HEK293 (cell line): ENCODE results near the gene BLOC1S4.
"Not testable (repeated sequence)": the region's sequence is repeated elsewhere in the genome, so short reads cannot be mapped to it uniquely, and the experiment has no call there.

ENCODE experiments used
- CTCF ChIA-PET: fragments of 350-600 bp; formaldehyde crosslinking; extraction: SDS; loops from one replicate; lab custom pipeline; 2021; ENCODE audit warnings: antibody characterized with exemption; lab: Yijun Ruan, JAX
- POLR2A ChIA-PET: fragments of 300-600 bp; formaldehyde crosslinking; extraction: SDS; loops from one replicate; lab custom pipeline; 2020; ENCODE audit warnings: antibody characterized with exemption, inconsistent platforms; lab: Yijun Ruan, JAX
- H3K27ac ChIP-seq: fragments of 200-500 bp; sonication (Bioruptor generic); 2 replicates; pipeline ENCODE4 v1.5.1; 2014; ENCODE audit warnings: low read depth, low read length, control low read depth, inconsistent platforms; ENCODE audit errors: extremely low read depth
- H3K36me3 ChIP-seq, 2 experiments: fragments of 200-500 bp in 1 of 2; sonication (Bioruptor generic) in 1 of 2; 1 replicate in 1 of 2; 2 replicates in 1 of 2; pipeline ENCODE4 v1.5.1; 2014 to 2017; ENCODE audit warnings: inconsistent platforms in 2 of 2, low read length in 2 of 2; ENCODE audit not compliant: control insufficient read depth in 2 of 2, insufficient read depth in 1 of 2
- H3K4me1 ChIP-seq: fragments of 200-500 bp; sonication (Bioruptor generic); 2 replicates; pipeline ENCODE4 v1.5.1; 2014; ENCODE audit warnings: mild to moderate bottlenecking, low read length, inconsistent platforms; ENCODE audit not compliant: control insufficient read depth, insufficient read depth
- H3K4me3 ChIP-seq: 2 replicates; pipeline ENCODE4 v1.5.1; 2011; ENCODE audit warnings: low read depth, mild to moderate bottlenecking, control low read depth, low read length, moderate library complexity
- H3K9me3 ChIP-seq: fragments of 200-500 bp; sonication (Bioruptor generic); 2 replicates; pipeline ENCODE4 v1.5.1; 2014; ENCODE audit warnings: low read depth, low read length, inconsistent platforms; ENCODE audit not compliant: control insufficient read depth, insufficient read depth
- HOXD13 ChIP-seq: sonication (generic); formaldehyde crosslinking; IDR thresholded peaks from 2 replicates; pipeline ENCODE4 v1.8.0; 2022; ENCODE audit warnings: missing genetic modification reagents, borderline replicate concordance
- KLF16 ChIP-seq: fragments of 450-650 bp; formaldehyde crosslinking; IDR thresholded peaks from 2 replicates; pipeline ENCODE4 v1.5.1; 2017; ENCODE audit warnings: missing biosample characterization, missing genetic modification characterization
- MEIS1 ChIP-seq: sonication (generic); formaldehyde crosslinking; IDR thresholded peaks from 2 replicates; pipeline ENCODE4 v1.8.1; 2022; ENCODE audit warnings: missing genetic modification reagents, mild to moderate bottlenecking, borderline replicate concordance
- SETDB1 ChIP-seq: IDR thresholded peaks from one replicate; pipeline ENCODE4 v1.6.1; 2017; ENCODE audit warnings: mild to moderate bottlenecking, low read length, moderate library complexity, mixed read lengths; ENCODE audit not compliant: insufficient read length
- ZBTB48 ChIP-seq: fragments of 450-650 bp; formaldehyde crosslinking; IDR thresholded peaks from 2 replicates; pipeline ENCODE4 v1.5.1; 2016; ENCODE audit warnings: missing biosample characterization, missing genetic modification characterization
- ZFP37 ChIP-seq: fragments of 450-650 bp; formaldehyde crosslinking; IDR thresholded peaks from 2 replicates; pipeline ENCODE4 v1.5.1; 2016; ENCODE audit warnings: missing biosample characterization, missing genetic modification characterization
- ZNF155 ChIP-seq: fragments of 450-650 bp; formaldehyde crosslinking; IDR thresholded peaks from 2 replicates; pipeline ENCODE4 v1.5.1; 2016; ENCODE audit warnings: missing biosample characterization, missing genetic modification characterization
- ZNF223 ChIP-seq: fragments of 450-650 bp; formaldehyde crosslinking; IDR thresholded peaks from 2 replicates; pipeline ENCODE4 v1.5.1; 2016; ENCODE audit warnings: missing biosample characterization, missing genetic modification characterization
- ZNF433 ChIP-seq: fragments of 450-650 bp; formaldehyde crosslinking; IDR thresholded peaks from 2 replicates; pipeline ENCODE4 v1.5.1; 2016; ENCODE audit warnings: missing biosample characterization, missing genetic modification characterization, low read depth
- ZNF610 ChIP-seq: fragments of 450-650 bp; formaldehyde crosslinking; IDR thresholded peaks from 2 replicates; pipeline ENCODE4 v1.5.1; 2016; ENCODE audit warnings: missing biosample characterization, missing genetic modification characterization, borderline replicate concordance
- ZNF785 ChIP-seq: fragments of 450-650 bp; formaldehyde crosslinking; IDR thresholded peaks from 2 replicates; pipeline ENCODE4 v1.5.1; 2016; ENCODE audit warnings: missing biosample characterization, missing genetic modification characterization
- ZSCAN23 ChIP-seq: fragments of 450-650 bp; formaldehyde crosslinking; IDR thresholded peaks from 2 replicates; pipeline ENCODE4 v1.5.1; 2016; ENCODE audit warnings: missing biosample characterization, missing genetic modification characterization
- TF ChIP-seq, protein P1 (sequence below): fragments of 450-650 bp; formaldehyde crosslinking; IDR thresholded peaks from 2 replicates; pipeline ENCODE4 v1.5.1; 2016; ENCODE audit warnings: missing biosample characterization, missing genetic modification characterization
- TF ChIP-seq, protein P2 (sequence below): fragments of 450-650 bp; formaldehyde crosslinking; IDR thresholded peaks from 2 replicates; pipeline ENCODE4 v1.5.1; 2016; ENCODE audit warnings: missing biosample characterization, missing genetic modification characterization
- TF ChIP-seq, protein P3 (sequence below): fragments of 450-650 bp; formaldehyde crosslinking; IDR thresholded peaks from 2 replicates; pipeline ENCODE4 v1.5.0; 2017; ENCODE audit warnings: missing biosample characterization, missing genetic modification characterization, borderline replicate concordance
- TF ChIP-seq, protein P4 (sequence below): fragments of 450-650 bp; formaldehyde crosslinking; IDR thresholded peaks from 2 replicates; pipeline ENCODE4 v1.5.1; 2016; ENCODE audit warnings: missing biosample characterization, missing genetic modification characterization, borderline replicate concordance

BLOC1S4 gene

DNA sequence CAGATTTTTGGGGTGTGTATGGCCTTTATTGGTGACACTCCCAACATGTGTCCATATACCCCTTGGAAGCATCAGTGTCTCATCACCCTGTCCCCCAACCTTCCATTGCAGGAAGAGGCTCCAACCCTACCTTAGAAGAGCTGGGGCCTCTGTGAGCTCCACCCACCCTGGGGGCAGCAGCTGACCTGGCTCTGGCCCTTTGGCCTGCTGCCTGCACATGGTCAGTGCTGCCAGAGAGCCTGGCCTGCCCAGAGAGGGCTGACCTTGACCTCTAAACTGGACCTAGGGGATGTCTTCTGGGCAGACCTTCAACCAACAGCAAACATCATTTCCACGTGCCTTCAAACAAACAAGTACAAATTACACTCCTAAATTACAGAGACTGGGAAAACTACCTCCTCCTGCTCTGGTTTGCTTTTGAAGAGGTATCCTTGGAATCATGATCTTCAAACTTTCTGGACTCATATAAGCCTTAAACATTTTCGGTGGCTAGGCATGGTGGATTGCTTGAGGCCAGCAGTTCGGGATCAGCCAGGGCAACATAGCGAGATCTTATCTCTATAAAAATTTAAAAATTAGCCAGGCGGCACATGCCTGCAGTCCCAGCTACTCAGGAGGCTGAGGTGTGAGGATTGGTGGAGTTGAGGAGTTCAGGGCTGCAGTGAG is 39.2 kb downstream of the BLOC1S4 start:
- ChIA-PET CTCF (no interaction called here), POLR2A (no interaction called here)
- TF ChIP-seq ZNF610 (tag by site-specific recombination) (no peak), ZBTB48 (tag by site-specific recombination) (no peak), ZNF155 (no peak), ZNF223 (tag by site-specific recombination) (no peak), ZSCAN23 (no peak), ZNF785 (tag by site-specific recombination) (no peak), KLF16 (no peak), MEIS1 (no peak), SETDB1 (no peak), ZFP37 (tag by site-specific recombination) (no peak), ZNF433 (tag by site-specific recombination) (no peak), HOXD13 (CRISPR knock-in tag) (no peak)
- TF ChIP-seq, protein P1, sequence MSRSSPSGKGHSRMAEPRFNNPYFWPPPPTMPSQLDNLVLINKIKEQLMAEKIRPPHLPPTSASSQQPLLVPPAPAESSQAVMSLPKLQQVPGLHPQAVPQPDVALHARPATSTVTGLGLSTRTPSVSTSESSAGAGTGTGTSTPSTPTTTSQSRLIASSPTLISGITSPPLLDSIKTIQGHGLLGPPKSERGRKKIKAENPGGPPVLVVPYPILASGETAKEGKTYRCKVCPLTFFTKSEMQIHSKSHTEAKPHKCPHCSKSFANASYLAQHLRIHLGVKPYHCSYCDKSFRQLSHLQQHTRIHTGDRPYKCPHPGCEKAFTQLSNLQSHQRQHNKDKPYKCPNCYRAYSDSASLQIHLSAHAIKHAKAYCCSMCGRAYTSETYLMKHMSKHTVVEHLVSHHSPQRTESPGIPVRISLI, result no peak
- TF ChIP-seq, protein P2, sequence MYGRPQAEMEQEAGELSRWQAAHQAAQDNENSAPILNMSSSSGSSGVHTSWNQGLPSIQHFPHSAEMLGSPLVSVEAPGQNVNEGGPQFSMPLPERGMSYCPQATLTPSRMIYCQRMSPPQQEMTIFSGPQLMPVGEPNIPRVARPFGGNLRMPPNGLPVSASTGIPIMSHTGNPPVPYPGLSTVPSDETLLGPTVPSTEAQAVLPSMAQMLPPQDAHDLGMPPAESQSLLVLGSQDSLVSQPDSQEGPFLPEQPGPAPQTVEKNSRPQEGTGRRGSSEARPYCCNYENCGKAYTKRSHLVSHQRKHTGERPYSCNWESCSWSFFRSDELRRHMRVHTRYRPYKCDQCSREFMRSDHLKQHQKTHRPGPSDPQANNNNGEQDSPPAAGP, result no peak
- TF ChIP-seq, protein P3, sequence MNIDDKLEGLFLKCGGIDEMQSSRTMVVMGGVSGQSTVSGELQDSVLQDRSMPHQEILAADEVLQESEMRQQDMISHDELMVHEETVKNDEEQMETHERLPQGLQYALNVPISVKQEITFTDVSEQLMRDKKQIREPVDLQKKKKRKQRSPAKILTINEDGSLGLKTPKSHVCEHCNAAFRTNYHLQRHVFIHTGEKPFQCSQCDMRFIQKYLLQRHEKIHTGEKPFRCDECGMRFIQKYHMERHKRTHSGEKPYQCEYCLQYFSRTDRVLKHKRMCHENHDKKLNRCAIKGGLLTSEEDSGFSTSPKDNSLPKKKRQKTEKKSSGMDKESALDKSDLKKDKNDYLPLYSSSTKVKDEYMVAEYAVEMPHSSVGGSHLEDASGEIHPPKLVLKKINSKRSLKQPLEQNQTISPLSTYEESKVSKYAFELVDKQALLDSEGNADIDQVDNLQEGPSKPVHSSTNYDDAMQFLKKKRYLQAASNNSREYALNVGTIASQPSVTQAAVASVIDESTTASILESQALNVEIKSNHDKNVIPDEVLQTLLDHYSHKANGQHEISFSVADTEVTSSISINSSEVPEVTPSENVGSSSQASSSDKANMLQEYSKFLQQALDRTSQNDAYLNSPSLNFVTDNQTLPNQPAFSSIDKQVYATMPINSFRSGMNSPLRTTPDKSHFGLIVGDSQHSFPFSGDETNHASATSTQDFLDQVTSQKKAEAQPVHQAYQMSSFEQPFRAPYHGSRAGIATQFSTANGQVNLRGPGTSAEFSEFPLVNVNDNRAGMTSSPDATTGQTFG (tag by site-specific recombination), result no peak
- TF ChIP-seq, protein P4, sequence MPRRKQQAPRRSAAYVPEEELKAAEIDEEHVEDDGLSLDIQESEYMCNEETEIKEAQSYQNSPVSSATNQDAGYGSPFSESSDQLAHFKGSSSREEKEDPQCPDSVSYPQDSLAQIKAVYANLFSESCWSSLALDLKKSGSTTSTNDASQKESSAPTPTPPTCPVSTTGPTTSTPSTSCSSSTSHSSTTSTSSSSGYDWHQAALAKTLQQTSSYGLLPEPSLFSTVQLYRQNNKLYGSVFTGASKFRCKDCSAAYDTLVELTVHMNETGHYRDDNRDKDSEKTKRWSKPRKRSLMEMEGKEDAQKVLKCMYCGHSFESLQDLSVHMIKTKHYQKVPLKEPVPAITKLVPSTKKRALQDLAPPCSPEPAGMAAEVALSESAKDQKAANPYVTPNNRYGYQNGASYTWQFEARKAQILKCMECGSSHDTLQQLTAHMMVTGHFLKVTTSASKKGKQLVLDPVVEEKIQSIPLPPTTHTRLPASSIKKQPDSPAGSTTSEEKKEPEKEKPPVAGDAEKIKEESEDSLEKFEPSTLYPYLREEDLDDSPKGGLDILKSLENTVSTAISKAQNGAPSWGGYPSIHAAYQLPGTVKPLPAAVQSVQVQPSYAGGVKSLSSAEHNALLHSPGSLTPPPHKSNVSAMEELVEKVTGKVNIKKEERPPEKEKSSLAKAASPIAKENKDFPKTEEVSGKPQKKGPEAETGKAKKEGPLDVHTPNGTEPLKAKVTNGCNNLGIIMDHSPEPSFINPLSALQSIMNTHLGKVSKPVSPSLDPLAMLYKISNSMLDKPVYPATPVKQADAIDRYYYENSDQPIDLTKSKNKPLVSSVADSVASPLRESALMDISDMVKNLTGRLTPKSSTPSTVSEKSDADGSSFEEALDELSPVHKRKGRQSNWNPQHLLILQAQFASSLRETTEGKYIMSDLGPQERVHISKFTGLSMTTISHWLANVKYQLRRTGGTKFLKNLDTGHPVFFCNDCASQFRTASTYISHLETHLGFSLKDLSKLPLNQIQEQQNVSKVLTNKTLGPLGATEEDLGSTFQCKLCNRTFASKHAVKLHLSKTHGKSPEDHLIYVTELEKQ, result no peak
- Histone ChIP-seq H3K36me3 (no peaks in the 10 kb centered on the region), H3K4me1 (no peaks in the 10 kb centered on the region), H3K4me3 (no peak overlapping the region), H3K27ac (no peak overlapping the region), H3K9me3 (no peaks in the 10 kb centered on the region)

DNA sequence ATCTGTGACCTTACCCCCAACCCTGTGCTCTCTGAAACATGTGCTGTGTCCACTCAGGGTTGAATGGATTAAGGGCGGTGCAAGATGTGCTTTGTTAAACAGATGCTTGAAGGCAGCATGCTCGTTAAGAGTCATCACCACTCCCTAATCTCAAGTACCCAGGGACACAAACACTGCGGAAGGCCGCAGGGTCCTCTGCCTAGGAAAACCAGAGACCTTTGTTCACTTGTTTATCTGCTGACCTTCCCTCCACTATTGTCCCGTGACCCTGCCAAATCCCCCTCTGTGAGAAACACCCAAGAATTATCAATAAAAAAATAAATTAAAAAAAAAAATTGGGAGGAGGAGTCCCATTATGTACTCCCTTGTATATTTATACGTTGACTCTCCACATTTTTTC is 40.4 kb downstream of the BLOC1S4 start:
- H3K4me3 ChIP-seq, CTCF ChIA-PET, H3K9me3 ChIP-seq, POLR2A ChIA-PET, H3K27ac ChIP-seq, H3K4me1 ChIP-seq, H3K36me3 ChIP-seq: not testable (repeated sequence)
